CD14-positive monocyte (primary cell): ENCODE results near the gene GFOD1. TPM values are rescaled to one million over a fixed set of nuclear protein-coding genes. Genes with fewer than 3 reads are reported as not detected.

ENCODE experiments used
- DNase-seq, 3 donors: peaks; one replicate each; pipeline ENCODE4 v3.0.0-alpha.2; 2011 to 2022
- H2AFZ ChIP-seq: 2 replicates; pipeline ENCODE4 v1.6.0; 2012; ENCODE audit warnings: mild to moderate bottlenecking, low read depth, low read length, inconsistent platforms; ENCODE audit not compliant: insufficient read depth, poor library complexity, severe bottlenecking
- H3K27ac ChIP-seq, 2 donors: 1 replicate in 1 of 2; 2 replicates in 1 of 2; pipeline ENCODE4 v1.5.1; 2012 to 2013; ENCODE audit warnings: low read length in 2 of 2, control low read depth in 1 of 2, inconsistent platforms in 1 of 2, low read depth in 1 of 2, mild to moderate bottlenecking in 1 of 2
- H3K27me3 ChIP-seq, 2 donors: one replicate each; pipeline versions ENCODE4 v1.6.0 to v1.6.1; 2011 to 2013; ENCODE audit warnings: low read length in 2 of 2; ENCODE audit not compliant: control insufficient read depth in 2 of 2, insufficient read depth in 2 of 2
- H3K36me3 ChIP-seq, 2 donors: replicated peaks in 1 of 2; 1 replicate in 1 of 2; 2 replicates in 1 of 2; pipeline versions ENCODE4 v1.5.1 to v1.6.1; 2012 to 2013; ENCODE audit warnings: low read length in 2 of 2, control low read depth in 1 of 2, inconsistent platforms in 1 of 2, mild to moderate bottlenecking in 1 of 2; ENCODE audit not compliant: insufficient read depth in 2 of 2, control insufficient read depth in 1 of 2
- H3K4me1 ChIP-seq, 2 donors: 1 replicate in 1 of 2; 2 replicates in 1 of 2; pipeline versions ENCODE4 v1.5.1 to v1.6.1; 2012 to 2013; ENCODE audit warnings: low read length in 2 of 2, control low read depth in 1 of 2, inconsistent platforms in 1 of 2, mild to moderate bottlenecking in 1 of 2, moderate library complexity in 1 of 2; ENCODE audit not compliant: insufficient read depth in 2 of 2, control insufficient read depth in 1 of 2
- H3K4me2 ChIP-seq: replicated peaks from 2 replicates; pipeline ENCODE3; 2012; ENCODE audit warnings: low read length, moderate library complexity, mild to moderate bottlenecking; ENCODE audit not compliant: poor library complexity, severe bottlenecking; ENCODE audit errors: extremely low read depth
- H3K4me3 ChIP-seq, 3 experiments: fragments of 200-600 bp in 1 of 3; sonication (generic) in 1 of 3; replicated peaks in 1 of 3; 1 replicate in 2 of 3; 2 replicates in 1 of 3; pipeline ENCODE4 v1.5.1; 2011 to 2013; ENCODE audit warnings: low read length in 3 of 3, mild to moderate bottlenecking in 3 of 3, control low read depth in 2 of 3, low read depth in 2 of 3, inconsistent platforms in 1 of 3, moderate library complexity in 1 of 3
- H3K79me2 ChIP-seq: 2 replicates; pipeline ENCODE4 v1.6.0; 2012; ENCODE audit warnings: mild to moderate bottlenecking, control low read depth, inconsistent platforms, low read length, moderate library complexity; ENCODE audit not compliant: insufficient read depth
- H3K9ac ChIP-seq: 2 replicates; pipeline ENCODE4 v1.6.0; 2017; ENCODE audit warnings: low read length, mild to moderate bottlenecking; ENCODE audit not compliant: insufficient read depth, poor library complexity, severe bottlenecking
- H3K9me3 ChIP-seq, 2 donors: replicated peaks in 1 of 2; 1 replicate in 1 of 2; 2 replicates in 1 of 2; pipeline versions ENCODE4 v1.5.1 to v1.6.1; 2012 to 2013; ENCODE audit warnings: low read length in 2 of 2, control low read depth in 1 of 2; ENCODE audit not compliant: control insufficient read depth in 1 of 2, insufficient read depth in 1 of 2
- H4K20me1 ChIP-seq: 2 replicates; pipeline ENCODE4 v1.6.0; 2012; ENCODE audit warnings: mild to moderate bottlenecking, low read length, control low read depth, moderate library complexity; ENCODE audit not compliant: insufficient read depth
- H3K27ac Mint-ChIP-seq, 7 donors: one replicate each; pipeline ENCODE4 v1.8.0; 2020; ENCODE audit warnings: mild to moderate bottlenecking in 7 of 7, mixed read lengths in 7 of 7, moderate library complexity in 6 of 7, inconsistent platforms in 2 of 7
- H3K27me3 Mint-ChIP-seq, 3 donors: one replicate each; pipeline ENCODE4 v1.8.0; 2021 to 2022; ENCODE audit warnings: low read depth in 3 of 3, mild to moderate bottlenecking in 3 of 3, mixed read lengths in 3 of 3, moderate library complexity in 3 of 3, inconsistent platforms in 1 of 3
- H3K36me3 Mint-ChIP-seq, 2 donors: one replicate each; pipeline ENCODE4 v1.8.0; 2020; ENCODE audit warnings: mixed read lengths in 2 of 2, inconsistent platforms in 1 of 2, mild to moderate bottlenecking in 1 of 2
- H3K4me1 Mint-ChIP-seq: one replicate; pipeline ENCODE4 v1.8.0; 2020; ENCODE audit warnings: mild to moderate bottlenecking, mixed read lengths
- H3K4me3 Mint-ChIP-seq, 2 donors: one replicate each; pipeline ENCODE4 v1.8.0; 2020; ENCODE audit warnings: mild to moderate bottlenecking in 2 of 2, mixed read lengths in 2 of 2, moderate library complexity in 1 of 2
- H3K9me3 Mint-ChIP-seq, 7 donors: one replicate each; pipeline ENCODE4 v1.8.0; 2020 to 2022; ENCODE audit warnings: mixed read lengths in 7 of 7, mild to moderate bottlenecking in 6 of 7, moderate library complexity in 6 of 7, inconsistent platforms in 2 of 7
- WGBS: methylation state at CpG from one replicate; pipeline ENCODE4 v1.1.5; 2013; ENCODE audit warnings: missing lambda C conversion rate; ENCODE audit not compliant: insufficient coverage; 5-methylcytosine and 5-hydroxymethylcytosine counted together
- intact Hi-C, 2 donors: fragments of 100-400 bp; cut with micrococcal nuclease; formaldehyde crosslinking; loops; one replicate each; pipeline versions ENCODE4 v1.15.0 to v1.15.1; 2023
- polyA plus RNA-seq, 3 donors: library from polyadenylated mRNA; depleted of rRNA in 1 of 3; unstranded in 2 of 3; stranded (reverse) in 1 of 3; fragments of 300-500 nt in 2 of 3; fragments of >200 nt in 1 of 3; fragmentation: Illumina TruSeq in 2 of 3; gene quantifications; 1 replicate in 2 of 3; 2 replicates in 1 of 3; pipeline ENCODE4 v1.2.3, GENCODE V29; 2012 to 2021
- TF ChIP-seq, protein P1 (sequence below): fragments of 200-600 bp; IDR thresholded peaks from one replicate; pipeline ENCODE4 v1.8.0; 2022; ENCODE audit warnings: antibody characterized with exemption, mild to moderate bottlenecking

The GFOD1 gene
- polyA plus RNA-seq, 3 donors: 2.4 to 8.7 (median 2.4) TPM

DNA sequence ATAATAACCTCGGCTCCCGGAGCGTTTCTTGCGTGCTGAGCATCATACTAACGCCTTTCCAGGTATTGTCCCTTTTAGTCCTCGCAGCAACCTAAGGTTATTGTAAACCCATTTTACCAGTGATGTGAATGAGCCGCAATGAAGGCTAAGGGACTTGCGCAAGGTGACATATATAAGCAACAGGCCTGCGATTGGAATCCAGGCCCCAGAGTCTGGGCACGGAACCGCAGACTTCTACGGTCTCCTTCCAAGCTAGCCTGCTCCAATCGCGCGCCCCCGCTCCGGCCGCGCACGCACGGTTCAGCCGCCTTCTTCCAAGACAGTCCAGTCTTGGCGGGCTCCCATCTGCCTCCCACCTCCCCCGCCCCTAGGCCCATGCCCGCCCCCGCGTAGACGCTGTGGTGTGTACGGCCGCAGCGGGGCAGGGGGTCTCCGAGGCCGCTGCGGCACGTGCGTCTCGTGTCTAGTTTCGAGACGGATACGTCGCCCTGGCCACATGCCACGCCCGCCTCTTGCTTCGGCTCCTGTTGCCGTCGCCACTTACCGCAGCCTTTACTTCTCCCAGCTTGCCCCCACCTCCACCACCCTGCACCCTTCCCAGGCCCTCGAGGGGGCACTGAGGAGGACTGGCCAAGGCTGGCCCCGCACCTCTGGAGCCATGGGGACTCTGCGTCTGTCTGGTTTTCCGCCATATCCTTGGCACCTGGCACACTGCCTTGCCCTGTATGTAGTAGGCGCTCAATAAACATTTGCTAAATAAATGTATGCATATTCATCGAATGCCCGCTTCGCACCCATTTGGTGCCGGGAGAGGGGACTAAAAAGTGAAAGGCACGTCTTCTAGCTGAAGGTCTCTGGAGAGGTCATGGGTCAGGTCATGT, 855 bp upstream of the GFOD1 start:
- Mint-ChIP-seq H3K9me3 (peaks cover 0 to 2% (median 0%) of the 10 kb centered on the region in 7 donors), H3K4me3 (peak overlapping the region; percentile 86 to 88), H3K27me3 (peaks cover 3 to 14% (median 14%) of the 10 kb centered on the region in 3 donors), H3K36me3 (peaks cover 5 to 7% of the 10 kb centered on the region in 2 donors), H3K4me1 (peaks cover 44% of the 10 kb centered on the region), H3K27ac (peak overlapping the region; percentile 46 to 89 (median 83))
- intact Hi-C loops: loop anchor here (5.0 to 10.0 kb wide), 5 partner anchors 36 to 87 kb away; partner anchors contain the start of gene SIRT5 (in 2 of the 2)
- H3K4me2 ChIP-seq: peak overlapping the region; percentile 96
- TF ChIP-seq, protein P1, sequence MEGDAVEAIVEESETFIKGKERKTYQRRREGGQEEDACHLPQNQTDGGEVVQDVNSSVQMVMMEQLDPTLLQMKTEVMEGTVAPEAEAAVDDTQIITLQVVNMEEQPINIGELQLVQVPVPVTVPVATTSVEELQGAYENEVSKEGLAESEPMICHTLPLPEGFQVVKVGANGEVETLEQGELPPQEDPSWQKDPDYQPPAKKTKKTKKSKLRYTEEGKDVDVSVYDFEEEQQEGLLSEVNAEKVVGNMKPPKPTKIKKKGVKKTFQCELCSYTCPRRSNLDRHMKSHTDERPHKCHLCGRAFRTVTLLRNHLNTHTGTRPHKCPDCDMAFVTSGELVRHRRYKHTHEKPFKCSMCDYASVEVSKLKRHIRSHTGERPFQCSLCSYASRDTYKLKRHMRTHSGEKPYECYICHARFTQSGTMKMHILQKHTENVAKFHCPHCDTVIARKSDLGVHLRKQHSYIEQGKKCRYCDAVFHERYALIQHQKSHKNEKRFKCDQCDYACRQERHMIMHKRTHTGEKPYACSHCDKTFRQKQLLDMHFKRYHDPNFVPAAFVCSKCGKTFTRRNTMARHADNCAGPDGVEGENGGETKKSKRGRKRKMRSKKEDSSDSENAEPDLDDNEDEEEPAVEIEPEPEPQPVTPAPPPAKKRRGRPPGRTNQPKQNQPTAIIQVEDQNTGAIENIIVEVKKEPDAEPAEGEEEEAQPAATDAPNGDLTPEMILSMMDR: no peak
- H4K20me1 ChIP-seq: peaks cover 8% of the 10 kb centered on the region
- peak in 2 of 3 donors; percentile 54 to 58 for DNase-seq
- H3K4me1 ChIP-seq: peaks cover 27 to 44% of the 10 kb centered on the region in 2 donors
- peaks cover 0 to 7% of the 10 kb centered on the region in 2 donors for H3K27me3 ChIP-seq
- H3K9ac ChIP-seq: peak overlapping the region; percentile 59
- no peaks in the 10 kb centered on the region for H3K36me3 ChIP-seq
- WGBS: 17% methylated on average over 48 of the region's 57 CpGs
- H3K9me3 ChIP-seq: no peaks in the 10 kb centered on the region
- peak overlapping the region; percentile 94 for H2AFZ ChIP-seq
- peak overlapping the region; percentile 61 to 92 (median 64) for H3K4me3 ChIP-seq
- H3K79me2 ChIP-seq: peaks cover 18% of the 10 kb centered on the region
- H3K27ac ChIP-seq: peak overlapping the region; percentile 53 to 80

DNA sequence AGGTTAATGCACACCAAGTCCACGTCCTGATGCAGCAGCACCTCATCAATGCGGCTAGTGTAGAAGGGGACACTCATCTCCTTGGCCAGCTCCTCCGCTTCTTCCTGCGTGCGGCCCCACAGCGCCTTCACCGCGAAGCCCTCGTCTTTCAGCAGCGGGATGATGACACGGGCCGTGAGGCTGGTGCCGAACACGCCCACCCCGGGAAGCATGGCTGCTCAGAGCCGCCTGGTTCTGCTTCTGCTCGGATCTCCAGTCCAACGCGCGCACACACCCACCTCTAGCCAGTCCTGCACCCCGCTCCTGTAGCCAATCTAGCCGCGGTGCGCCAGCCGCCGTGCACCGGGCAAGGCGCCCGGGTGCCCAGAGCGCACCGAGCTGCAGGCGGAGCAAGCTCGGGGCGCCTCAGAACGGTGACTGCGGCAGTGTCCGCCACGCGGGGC, 700 bp downstream of the GFOD1 start:
- Histone ChIP-seq H3K27ac (peak overlapping the region; percentile 75 to 86), H3K4me2 (peak overlapping the region; percentile 96), H3K4me1 (peaks cover 27 to 44% of the 10 kb centered on the region in 2 donors), H3K36me3 (no peaks in the 10 kb centered on the region), H3K27me3 (peaks cover 0 to 7% of the 10 kb centered on the region in 2 donors), H3K79me2 (peaks cover 22% of the 10 kb centered on the region), H3K9ac (peak overlapping the region; percentile 90), H3K4me3 (peak overlapping the region; percentile 53 to 92 (median 58)), H4K20me1 (peaks cover 8% of the 10 kb centered on the region), H3K9me3 (no peaks in the 10 kb centered on the region), H2AFZ (peak overlapping the region; percentile 88)
- peak; percentile 67 to 80 (median 71) for DNase-seq
- Mint-ChIP-seq H3K4me1 (peaks cover 48% of the 10 kb centered on the region), H3K27me3 (peaks cover 3 to 14% (median 14%) of the 10 kb centered on the region in 3 donors), H3K36me3 (peaks cover 5 to 9% of the 10 kb centered on the region in 2 donors), H3K4me3 (peak overlapping the region; percentile 98 to 99), H3K9me3 (peaks cover 0 to 2% (median 0%) of the 10 kb centered on the region in 7 donors), H3K27ac (peak overlapping the region; percentile 8 to 92 (median 82))
- under 1% methylated on average over 39 of the region's 39 CpGs for WGBS
- intact Hi-C loops: loop anchor here (2.0 to 10.0 kb wide), 6 partner anchors 20 to 88 kb away; partner anchors contain the start of gene SIRT5 (in 2 of the 2)
- TF ChIP-seq, protein P1: no peak
